ENCODE data around the gene INHA.

DNA sequence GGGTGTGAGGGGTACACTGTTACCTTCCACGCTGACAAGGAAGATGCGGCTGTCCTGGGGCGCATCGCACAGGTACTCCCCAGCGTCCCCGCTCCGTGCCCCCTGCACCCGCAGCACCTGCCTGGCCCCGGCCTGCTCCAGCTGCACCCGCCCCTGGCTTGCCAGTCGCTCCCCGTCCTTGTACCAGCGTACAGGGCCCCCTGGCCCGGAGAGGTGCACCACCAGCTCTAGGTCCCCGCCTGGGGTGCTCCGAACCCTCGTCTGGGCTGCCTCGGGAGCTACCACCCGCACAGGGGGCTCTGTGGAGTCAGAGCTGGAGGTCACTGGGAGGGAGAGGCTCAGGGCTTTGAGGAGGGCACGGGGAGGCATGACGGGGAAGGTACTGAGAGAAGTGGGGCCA lies 14.8 kb upstream of the INHA start:
- TF ChIP-seq, protein P1, sequence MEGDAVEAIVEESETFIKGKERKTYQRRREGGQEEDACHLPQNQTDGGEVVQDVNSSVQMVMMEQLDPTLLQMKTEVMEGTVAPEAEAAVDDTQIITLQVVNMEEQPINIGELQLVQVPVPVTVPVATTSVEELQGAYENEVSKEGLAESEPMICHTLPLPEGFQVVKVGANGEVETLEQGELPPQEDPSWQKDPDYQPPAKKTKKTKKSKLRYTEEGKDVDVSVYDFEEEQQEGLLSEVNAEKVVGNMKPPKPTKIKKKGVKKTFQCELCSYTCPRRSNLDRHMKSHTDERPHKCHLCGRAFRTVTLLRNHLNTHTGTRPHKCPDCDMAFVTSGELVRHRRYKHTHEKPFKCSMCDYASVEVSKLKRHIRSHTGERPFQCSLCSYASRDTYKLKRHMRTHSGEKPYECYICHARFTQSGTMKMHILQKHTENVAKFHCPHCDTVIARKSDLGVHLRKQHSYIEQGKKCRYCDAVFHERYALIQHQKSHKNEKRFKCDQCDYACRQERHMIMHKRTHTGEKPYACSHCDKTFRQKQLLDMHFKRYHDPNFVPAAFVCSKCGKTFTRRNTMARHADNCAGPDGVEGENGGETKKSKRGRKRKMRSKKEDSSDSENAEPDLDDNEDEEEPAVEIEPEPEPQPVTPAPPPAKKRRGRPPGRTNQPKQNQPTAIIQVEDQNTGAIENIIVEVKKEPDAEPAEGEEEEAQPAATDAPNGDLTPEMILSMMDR (IDR thresholded peaks at IDR 0.05; ENCODE audit: low read length), result no peak
- TF ChIP-seq EZH2phosphoT487 (IDR thresholded peaks at IDR 0.05; ENCODE audit: low read length), result no peak
